NCI-H446 treated with DMSO at 0.1 percent for 48 hours (cell line): ENCODE results near the gene SFMBT1.
"Not testable (repeated sequence)": the region's sequence is repeated elsewhere in the genome, so short reads cannot be mapped to it uniquely, and the experiment has no call there.

ENCODE experiments used
- DNase-seq: peaks from one replicate; lab custom pipeline; 2025; lab: John Stamatoyannopoulos, UW

Gene SFMBT1

DNA sequence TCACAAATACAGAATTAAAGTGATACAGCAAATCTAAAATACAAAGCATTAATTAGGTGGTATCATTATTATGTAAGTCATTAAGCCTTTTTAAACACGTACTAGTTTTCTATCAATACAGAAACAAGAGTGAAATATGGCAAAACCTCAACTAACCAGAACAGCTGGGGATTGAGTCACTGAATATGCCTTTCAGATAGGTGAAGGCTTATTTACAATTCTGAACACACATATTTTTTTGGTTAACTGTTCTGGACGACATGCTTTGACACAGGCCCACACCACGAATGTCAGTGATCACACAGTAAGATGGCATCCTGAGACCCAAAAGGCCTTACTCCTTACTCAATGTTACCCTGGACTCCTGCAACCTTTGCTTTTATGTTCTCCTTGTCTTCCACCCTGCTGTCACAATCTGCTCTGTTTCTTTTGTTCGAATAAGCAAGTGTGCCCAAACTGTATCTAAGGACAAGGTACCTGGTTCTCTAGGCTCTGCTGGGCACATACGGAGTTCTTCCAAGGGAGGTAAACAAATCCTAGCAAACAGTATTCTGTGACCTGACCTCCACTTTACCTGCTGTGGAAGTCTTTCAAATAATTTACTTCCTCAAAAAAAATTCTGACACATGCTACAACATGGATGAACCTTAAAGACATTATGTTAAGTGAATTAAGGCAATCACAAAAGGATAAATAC lies 7.0 kb downstream of the SFMBT1 start:
- DNase-seq: no peak

DNA sequence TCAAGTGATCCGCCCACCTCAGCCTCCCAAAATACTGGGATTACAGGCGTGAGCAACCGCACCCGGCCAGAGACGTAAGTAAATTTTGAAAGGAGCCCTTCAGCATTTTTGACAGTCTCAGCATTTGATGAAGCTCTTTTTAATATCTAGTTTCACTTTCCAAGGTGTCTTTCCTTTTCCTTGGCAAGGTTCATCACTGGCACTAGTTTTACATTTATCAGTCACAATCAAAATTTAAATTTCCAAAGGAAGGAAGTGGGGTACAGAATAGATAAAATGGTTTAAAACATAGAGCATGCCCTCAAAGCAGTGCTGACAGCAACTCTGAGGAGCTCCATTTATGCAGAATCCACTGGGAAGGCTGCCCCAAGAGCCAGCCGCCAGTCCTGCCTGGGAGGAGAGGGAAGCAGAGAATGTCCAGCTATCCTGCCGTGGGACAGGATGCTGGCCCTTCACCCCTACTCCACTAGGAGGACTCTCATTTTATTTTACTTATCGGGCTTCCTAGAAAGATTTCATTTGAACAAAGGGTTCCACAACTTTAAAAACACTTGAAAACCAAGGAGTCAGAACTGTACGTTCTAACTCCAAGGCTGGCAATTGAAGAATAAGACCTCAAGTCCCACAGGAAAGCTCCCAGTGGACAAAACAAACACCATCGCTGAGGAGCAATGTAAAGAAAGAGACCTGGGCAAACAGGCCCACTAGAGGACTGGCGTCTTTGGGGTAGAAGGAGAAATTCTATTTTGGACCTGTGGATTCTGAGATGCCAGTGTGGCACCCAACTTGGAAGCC lies 9.9 kb downstream of the SFMBT1 start:
- no peak for DNase-seq

GRCh38 chr3:53035018-53035417 lies 10.9 kb downstream of the SFMBT1 start:
- DNase-seq: not testable (repeated sequence)

- DNase-seq: not testable (repeated sequence)
Observed at GRCh38 chr3:53034411-53034810, 11.5 kb downstream of the SFMBT1 start.

DNA sequence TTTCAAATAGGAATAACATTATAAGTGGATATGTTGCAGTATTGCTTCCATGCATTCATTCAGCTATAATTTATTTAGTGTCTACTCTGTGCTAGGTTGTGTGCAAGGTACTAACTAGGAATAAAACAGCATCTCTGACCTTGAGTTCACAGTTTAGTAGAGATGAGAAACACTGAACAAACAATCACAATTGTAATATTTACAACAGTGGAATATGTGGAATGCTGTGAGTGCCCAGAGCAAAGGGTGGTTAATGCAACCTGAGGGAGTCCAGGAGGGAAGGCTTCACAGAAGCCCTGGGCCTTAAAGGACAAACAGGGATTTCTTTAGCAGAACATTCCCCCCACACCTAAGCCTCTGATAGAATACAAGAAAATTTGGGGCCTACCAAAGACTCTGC lies 13.3 kb downstream of the SFMBT1 start:
- no peak for DNase-seq

DNA sequence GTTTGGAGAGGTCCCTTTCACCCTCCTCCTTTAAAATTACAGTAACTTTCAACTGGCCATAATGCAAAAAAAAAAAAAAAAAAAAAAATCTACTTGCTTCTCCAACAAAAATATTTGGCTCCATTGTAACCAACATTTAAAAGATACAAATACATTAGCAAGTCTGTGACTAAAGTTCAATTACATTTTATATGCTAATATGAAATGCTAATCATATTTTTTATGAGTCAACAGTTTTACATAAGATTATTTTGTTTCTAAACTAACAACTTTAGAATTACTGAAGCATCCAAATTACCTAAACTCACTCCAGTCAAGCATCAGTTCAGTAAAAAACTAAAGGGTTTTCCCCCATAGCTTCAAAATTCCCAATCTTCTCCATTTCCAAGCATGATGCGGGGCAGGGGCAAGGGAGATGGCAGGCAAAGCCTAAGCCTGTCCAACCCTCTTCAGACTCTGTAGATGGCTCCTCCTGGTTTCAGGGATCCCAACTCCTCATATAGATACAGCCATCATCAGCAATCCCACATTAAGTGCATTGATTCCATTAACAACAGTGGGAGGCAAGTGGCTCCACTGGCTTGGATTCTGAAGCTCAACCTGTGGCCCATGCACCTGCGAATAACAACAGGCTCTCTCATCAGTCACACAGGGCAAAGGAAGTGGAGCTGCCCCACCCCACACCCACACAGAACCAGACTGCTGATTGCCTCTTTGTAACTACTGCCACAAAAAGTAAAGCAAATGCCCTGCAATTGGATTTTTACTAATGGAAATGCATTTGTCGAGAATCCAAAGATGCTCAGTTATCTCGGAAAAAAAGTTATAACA lies 15.0 kb downstream of the SFMBT1 start:
- DNase-seq: no peak

- DNase-seq: no peak
Observed at GRCh38 chr3:53028641-53029040, 17.2 kb downstream of the SFMBT1 start.

DNA sequence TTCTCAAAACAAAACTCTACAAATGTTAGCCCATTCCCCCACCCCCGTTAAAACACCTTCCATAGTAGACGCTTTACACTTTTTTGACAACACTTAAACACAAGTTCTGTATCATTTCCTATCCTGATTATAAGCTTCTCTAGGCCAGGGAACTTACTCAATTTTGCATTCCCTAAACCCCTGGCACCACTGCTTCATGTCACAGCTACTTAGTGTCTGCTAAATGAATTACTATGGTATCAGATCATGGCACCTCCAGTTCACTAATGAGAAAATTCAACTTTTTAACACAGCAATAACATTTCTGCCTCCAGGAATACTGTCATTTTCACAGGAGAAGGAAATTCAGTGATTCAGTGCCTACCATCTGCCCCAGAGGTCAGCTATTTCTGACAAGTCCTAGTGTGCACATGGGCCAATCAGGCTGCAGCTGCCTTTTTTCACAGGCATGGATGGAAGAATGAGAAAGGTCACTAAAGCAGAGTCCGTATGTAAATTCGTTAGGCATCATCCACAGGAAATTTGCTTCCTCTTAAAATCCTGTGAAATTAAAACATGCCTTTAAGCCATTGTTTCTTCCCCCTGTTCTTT lies 18.5 kb downstream of the SFMBT1 start:
- DNase-seq: no peak

DNA sequence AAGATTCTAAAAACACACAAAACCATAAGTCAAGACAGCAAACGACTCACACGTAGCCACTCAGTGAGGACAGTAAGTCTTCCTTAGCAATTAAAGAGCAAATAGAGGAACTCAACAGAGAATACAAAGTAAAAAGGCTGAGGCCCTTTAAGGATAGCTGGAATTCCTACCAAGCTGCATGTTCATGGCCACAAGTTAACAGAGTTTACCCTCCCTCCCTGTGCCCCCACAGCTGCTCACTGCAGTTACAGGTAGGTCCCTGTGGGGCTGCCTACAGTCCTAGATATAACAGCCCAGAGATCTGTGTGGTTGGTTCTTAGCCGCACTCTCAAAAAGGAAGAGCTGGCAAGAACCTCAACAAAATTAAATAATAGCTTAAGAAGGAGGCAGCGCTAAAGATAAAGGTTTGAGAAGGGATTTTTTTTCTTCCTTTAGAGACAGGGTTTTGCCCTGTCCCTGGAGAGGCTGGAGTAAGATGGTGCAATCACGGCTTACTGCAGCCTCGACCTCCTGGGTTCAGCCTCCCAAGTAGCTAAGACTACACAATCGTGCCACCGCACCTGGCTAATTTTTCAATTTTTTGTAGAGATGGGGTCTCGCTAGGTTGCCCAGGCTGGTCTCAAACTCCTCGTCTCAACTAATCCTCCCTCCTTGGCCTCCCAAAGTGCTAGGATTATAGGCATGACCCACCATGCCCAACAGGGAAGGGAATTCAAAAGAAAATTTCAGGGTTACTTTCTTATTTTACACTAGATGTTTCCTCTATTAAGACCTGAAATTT lies 19.3 kb downstream of the SFMBT1 start:
- DNase-seq: no peak

DNA sequence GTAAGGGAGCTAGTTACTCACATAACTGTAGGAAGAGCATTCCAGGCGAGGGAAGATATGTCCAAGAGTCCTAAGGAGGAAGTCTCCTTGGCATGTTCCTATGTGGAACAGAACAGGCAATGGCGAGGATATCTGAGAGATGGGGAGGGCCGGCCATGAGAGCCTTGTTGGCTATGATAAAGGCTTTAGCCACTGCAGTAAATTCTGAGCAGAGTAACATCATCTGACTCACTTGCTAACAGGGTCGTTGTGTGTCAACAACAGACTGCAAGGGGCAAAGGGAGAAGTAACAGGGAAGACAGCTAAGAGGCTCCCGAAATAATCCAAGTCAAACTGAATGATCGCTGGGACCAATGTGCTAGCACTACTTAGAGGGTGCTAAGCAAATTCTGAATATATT lies 21.6 kb downstream of the SFMBT1 start:
- DNase-seq: no peak

DNA sequence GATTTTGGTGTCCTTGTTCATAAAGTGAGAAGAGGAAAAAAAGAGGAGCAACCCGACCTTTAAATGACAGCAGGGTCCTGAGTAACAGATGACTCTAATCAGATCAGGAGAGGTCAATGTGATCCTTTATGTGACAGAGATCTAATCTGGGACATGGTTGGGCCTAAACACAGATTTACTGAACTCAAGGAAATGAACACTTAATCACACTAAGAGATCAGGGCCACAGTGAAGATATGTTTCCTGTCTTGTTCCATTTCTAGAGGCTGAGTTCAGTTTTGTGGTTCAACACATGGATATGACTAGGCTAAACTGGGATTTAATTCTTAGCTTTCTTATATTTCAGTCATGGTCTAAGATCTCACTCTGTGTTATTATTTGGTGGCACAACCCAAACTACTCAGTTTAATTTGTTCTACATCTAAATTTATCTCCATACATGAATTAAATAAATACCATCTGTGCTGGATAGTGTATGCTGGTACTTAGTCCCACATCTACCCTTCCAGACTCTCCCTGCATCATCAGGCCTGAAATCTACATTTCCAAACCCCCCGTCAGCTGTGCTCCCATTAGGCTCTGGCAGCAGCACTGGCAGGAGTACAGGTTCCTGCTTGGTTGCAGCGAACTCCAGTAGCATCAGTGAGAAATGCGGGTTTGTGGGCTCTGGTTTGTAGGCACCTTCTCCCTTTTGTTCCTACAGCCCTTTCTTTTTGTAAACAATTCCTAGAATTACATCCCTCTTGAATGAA lies 22.6 kb downstream of the SFMBT1 start:
- no peak for DNase-seq

DNA sequence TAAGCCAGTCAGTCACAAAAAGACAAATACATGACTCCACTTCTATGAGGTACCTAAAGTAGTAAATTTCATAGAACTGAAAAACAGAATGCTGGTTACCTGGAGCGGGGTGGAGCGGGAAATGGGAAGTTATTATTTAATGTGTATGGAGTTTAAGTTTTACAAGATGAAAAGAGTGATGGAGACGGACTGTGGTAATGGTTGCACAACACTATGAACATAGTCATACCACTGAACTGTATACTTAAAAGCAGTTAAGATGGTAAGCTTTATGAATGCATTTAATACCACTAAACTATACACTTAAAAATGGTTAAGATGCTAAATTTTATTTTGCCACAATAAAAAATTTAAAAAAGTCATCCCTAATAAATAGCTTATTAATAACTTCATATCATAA lies 23.2 kb downstream of the SFMBT1 start:
- no peak for DNase-seq

- DNase-seq: no peak
Observed at GRCh38 chr3:53016236-53016635, 29.6 kb downstream of the SFMBT1 start.

- DNase-seq: no peak
Observed at GRCh38 chr3:53011324-53011723, 34.5 kb downstream of the SFMBT1 start.

DNA sequence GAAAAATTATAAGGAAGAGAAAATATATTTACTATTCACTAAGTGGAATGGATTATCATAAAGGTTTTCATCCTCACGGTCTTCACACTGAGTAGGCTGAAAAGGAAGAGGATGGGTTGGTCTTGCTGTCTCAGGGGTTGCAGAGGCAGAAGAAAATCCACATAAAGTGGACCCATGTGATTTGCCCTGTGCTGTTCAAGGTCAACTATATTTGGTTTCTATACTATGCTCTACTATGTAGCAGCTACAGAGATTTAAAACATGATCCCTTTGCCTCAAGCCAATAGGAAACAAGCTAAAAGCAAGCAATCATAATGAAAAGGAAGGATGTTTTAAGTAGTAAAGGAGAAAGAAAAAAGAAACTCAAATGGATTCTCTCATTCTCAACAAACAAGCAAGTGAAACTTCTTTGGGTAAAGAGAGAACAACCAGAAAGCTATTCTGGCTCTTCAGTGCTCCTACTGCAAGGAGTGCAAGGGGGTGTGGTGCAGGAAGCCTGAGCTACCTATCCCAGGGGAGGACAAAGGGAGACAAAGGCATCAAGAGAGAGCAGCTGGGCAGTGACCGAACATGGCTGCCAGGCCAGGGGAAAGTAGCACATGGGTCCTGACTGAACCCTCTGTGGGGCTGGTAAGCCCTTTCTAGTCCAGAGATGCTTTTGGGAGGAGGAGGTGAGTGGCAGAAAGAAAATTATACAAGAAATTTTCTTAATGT lies 35.9 kb downstream of the SFMBT1 start:
- DNase-seq: no peak

DNA sequence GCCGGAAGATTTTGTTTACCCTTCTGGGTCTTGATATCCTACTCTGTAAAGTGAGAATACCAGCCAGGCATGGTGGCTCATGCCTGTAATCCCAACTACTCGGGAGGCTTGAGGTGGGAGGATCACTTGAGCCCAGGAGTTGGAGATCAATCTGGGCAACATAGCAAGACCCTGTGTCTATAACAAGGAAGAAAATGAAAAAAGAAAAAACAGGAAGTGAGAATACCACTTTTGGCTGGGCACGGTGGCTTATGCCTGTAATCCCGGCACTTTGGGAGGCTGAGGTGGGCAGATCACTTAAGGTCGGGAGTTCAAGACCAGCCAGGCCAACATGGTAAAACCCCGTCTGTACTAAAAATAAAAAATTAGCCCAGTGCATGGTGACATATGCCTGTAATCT lies 36.9 kb downstream of the SFMBT1 start:
- no peak for DNase-seq

DNA sequence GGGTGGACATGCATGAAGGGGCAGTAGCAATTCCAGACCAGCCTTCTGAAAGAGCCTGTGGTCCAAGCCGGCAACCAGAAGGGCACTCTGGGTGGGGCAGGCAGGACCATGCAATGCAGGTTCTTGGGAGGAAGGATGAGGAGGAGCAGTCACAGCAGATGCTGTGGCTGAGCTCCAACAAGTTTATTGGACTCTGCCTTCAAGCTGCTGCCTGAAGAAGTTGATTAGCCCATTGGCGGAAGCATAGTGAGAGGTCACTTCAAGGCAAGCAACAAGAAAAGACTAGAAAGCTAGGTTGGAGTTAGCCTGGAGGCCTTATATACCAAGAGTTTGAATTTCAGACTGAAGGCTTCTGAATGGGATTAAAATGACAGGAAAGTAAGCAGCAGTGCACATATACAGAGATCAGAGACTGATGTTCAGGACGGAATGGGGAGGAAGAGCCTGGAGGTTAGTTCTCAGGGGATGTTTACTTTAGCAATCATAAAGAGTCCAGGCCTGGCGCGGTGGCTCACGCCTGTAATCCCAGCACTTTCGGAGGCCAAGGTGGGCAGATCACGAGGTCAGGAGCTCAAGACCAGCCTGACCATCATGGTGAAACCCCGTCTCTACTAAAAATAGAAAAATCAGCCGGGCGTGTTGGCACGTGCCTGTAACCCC lies 39.9 kb downstream of the SFMBT1 start:
- DNase-seq: no peak

DNA sequence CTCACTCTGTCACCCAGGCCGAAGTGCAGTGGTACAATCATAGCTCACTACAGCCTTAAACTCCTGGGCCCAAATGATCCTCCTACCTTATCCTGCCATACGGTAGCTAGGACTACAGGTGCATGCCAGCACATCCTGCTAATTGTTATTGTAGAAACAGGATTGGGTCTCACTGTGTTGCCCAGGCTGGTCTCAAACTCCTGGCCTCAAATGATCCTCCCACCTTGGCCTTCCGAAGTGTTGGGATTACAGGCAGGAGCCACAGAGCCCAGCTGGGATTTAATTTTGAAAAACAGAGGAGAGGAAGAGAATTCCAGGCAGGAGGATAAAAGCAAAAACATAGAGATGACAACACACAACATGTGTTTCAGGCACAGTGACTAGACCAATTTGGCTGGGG lies 40.5 kb downstream of the SFMBT1 start:
- no peak for DNase-seq

DNA sequence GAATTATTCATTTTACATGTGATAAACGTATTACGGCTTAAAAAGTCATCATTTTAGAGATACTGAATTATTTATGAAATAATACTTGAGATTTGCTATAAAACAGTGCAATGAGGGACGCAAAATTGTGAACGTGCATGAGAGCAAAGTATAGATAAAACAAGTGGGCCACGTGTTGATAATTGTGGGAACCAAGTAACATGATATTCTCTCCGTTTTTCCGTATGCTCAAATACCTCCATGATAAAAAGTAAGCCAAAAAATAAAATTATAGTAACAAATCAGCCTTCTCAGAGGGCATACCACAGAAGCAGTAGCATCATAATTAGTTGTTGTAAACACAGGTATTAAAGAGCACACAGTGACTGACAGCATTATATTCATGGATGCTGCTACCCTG lies 42.6 kb downstream of the SFMBT1 start:
- DNase-seq: no peak
